Coronary artery (tissue), 2 donors: Measurements from ENCODE around the gene KEL.

ENCODE experiments used
- DNase-seq: peaks from one replicate; pipeline ENCODE4 v3.0.0-alpha.2; 2017; ENCODE audit warnings: low spot score
- H3K27ac ChIP-seq, 2 donors: fragments of 200-600 bp; sonication (generic); one replicate each; pipeline ENCODE4 v1.5.1; 2016 to 2019
- H3K4me3 ChIP-seq: fragments of 200-600 bp; sonication (generic); 2 replicates; pipeline ENCODE4 v1.5.1; 2016; ENCODE audit warnings: mild to moderate bottlenecking, moderate library complexity
- CTCF ChIP-seq: fragments of 200-600 bp; sonication (generic); IDR thresholded peaks from one replicate; pipeline ENCODE4 v1.5.1; 2019; ENCODE audit warnings: antibody characterized with exemption

The KEL gene

GRCh38 chr7:142910481-142910880 lies 51.7 kb downstream of the KEL start:
- H3K4me3 ChIP-seq: no peak overlapping the region
- no peak for DNase-seq
- no peak for TF ChIP-seq CTCF
- H3K27ac ChIP-seq: no peak overlapping the region

DNA sequence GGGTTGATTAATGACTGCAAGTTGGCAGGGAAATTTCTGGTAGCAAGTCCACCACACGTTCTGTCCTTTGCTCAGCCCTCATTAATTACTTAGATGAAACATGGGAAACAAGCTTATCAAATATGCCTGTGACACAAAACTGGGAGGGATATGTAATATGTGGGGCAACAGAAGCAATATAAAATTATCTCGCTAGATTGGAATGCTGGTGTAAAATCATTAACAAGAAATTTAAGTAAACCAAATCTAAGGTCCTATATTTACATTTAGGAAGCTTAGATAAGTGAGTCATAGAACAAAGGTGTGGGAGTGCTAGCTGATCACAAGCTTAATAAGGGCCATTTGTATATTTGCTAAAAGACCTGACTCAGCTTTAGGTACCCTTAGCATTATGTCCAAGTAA lies 52.1 kb downstream of the KEL start:
- DNase-seq: no peak
- H3K27ac ChIP-seq: no peak overlapping the region
- no peak for TF ChIP-seq CTCF
- no peak overlapping the region for H3K4me3 ChIP-seq

- peak; percentile 38 for DNase-seq
- Histone ChIP-seq H3K4me3 (no peak overlapping the region), H3K27ac (no peak overlapping the region)
- no peak for TF ChIP-seq CTCF
These were observed 53.0 kb downstream of the KEL start for GRCh38 chr7:142908921-142909890.

DNA sequence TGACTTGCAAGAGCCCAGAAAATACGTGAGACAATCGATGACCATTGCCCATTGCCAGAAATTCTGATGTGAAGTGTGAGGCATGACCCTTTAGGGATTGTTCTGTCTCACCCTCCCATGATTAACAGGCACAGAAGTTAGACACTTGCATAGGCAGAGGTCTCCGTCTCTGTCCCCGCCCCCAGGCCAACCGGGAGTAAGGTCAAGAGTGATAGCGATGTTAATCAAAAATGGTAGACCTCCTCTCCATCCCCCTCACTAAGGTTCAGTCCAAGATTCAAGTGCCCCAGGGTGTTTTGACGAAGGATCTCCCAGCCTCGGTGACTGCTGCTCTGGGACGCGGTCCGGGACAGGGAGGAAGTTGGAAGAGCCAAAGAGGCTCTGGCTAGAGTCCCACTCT lies 53.9 kb downstream of the KEL start:
- peak; percentile 40 for DNase-seq
- no peak overlapping the region for H3K27ac ChIP-seq
- H3K4me3 ChIP-seq: no peak overlapping the region
- TF ChIP-seq CTCF: no peak

DNA sequence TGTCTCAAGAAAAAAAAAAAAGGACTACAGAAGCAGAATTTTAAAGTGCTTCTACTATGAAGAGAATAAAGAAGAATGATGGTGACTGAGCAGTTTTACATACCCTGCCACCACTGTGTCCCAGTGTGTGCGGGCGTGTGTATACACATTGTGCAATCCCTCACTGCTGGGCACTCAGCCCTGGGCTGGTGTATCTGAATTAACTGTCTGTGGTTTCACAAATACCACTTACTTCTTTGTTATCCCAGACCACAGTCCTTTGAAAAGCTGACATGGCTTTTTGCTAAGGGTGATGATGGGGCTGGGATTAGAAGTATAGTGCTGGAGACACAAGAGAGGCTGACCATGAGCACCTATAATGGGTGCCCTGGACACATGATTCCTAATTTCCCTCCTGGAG lies 55.5 kb downstream of the KEL start:
- Histone ChIP-seq H3K4me3 (no peak overlapping the region), H3K27ac (no peak overlapping the region)
- TF ChIP-seq CTCF: no peak
- DNase-seq: peak; percentile 9

- no peak overlapping the region for H3K4me3 ChIP-seq
- TF ChIP-seq CTCF: no peak
- no peak overlapping the region for H3K27ac ChIP-seq
- DNase-seq: no peak
These were observed 56.4 kb downstream of the KEL start for GRCh38 chr7:142905759-142906158.

DNA sequence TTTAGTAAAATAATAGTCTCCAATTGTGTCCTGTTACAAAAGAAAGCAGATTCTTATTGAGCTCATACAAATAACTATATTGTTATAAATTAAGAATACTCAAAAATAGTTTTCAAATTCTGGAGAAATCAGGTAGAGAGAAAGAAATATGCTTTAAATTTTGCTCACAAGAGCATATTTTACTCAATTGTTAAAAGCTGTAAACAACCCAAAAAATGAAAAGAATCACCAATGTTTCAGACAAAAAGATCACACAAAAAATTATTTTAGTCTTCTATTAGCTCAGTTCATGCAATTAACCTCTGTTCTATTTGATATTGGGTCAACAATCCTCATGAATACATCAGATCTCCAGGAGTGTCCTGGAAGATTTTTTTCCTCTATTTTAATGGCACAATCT lies 58.0 kb downstream of the KEL start:
- Histone ChIP-seq H3K4me3 (no peak overlapping the region), H3K27ac (no peak overlapping the region)
- TF ChIP-seq CTCF: no peak
- DNase-seq: no peak
